Pons (tissue), 1 donor: ENCODE data around the gene LNX1.

Experiments
- DNase-seq: peaks from one replicate; pipeline ENCODE4 v3.0.0-alpha.2; 2016; ENCODE audit warnings: low spot score

The LNX1 gene

GRCh38 chr4:53532521-53532920 is 58.8 kb downstream of the LNX1 start:
- no peak for DNase-seq

- DNase-seq = no peak
Observed at GRCh38 chr4:53531585-53532224, 59.6 kb downstream of the LNX1 start.

- DNase-seq = no peak
Observed at GRCh38 chr4:53529025-53529424, 62.3 kb downstream of the LNX1 start.

- no peak for DNase-seq
Observed at GRCh38 chr4:53527930-53528329, 63.4 kb downstream of the LNX1 start.

- DNase-seq = no peak
Observed at GRCh38 chr4:53527326-53527725, 64.0 kb downstream of the LNX1 start.

GRCh38 chr4:53522334-53522733 is 69.0 kb downstream of the LNX1 start:
- no peak for DNase-seq

GRCh38 chr4:53520116-53520515 is 71.2 kb downstream of the LNX1 start:
- DNase-seq = no peak

GRCh38 chr4:53518807-53519206 is 72.5 kb downstream of the LNX1 start:
- DNase-seq = no peak

GRCh38 chr4:53515076-53515475 is 76.2 kb downstream of the LNX1 start:
- DNase-seq = no peak

GRCh38 chr4:53514509-53514908 is 76.8 kb downstream of the LNX1 start:
- DNase-seq = no peak

GRCh38 chr4:53512608-53513007 is 78.7 kb downstream of the LNX1 start:
- no peak for DNase-seq

- no peak for DNase-seq
Observed at GRCh38 chr4:53511014-53511413, 80.3 kb downstream of the LNX1 start.

GRCh38 chr4:53510321-53510720 is 81.0 kb downstream of the LNX1 start:
- DNase-seq = no peak

GRCh38 chr4:53508446-53508845 is 82.8 kb downstream of the LNX1 start:
- DNase-seq = no peak

GRCh38 chr4:53507671-53508286 is 83.5 kb downstream of the LNX1 start:
- no peak for DNase-seq

GRCh38 chr4:53507058-53507457 is 84.2 kb downstream of the LNX1 start:
- DNase-seq = no peak

GRCh38 chr4:53505947-53506346 is 85.3 kb downstream of the LNX1 start:
- DNase-seq = no peak

- DNase-seq = no peak
Observed at GRCh38 chr4:53502094-53502493, 89.2 kb downstream of the LNX1 start.

GRCh38 chr4:53501561-53501960 is 89.7 kb downstream of the LNX1 start:
- DNase-seq = no peak

GRCh38 chr4:53500546-53500945 is 90.7 kb downstream of the LNX1 start:
- DNase-seq = no peak

- DNase-seq = no peak
Observed at GRCh38 chr4:53499791-53500190, 91.5 kb downstream of the LNX1 start.

- DNase-seq = no peak
Observed at GRCh38 chr4:53498706-53499105, 92.6 kb downstream of the LNX1 start.

GRCh38 chr4:53497487-53498244 is 93.6 kb downstream of the LNX1 start:
- DNase-seq = no peak
